GM19463 (cell line): ENCODE results near the gene RWDD3.

Experiments
- ATAC-seq: cut with Tn5 transposase; IDR thresholded peaks from one replicate; pipeline ENCODE4 v1.9.1; 2021; ENCODE audit warnings: mild to moderate bottlenecking, moderate library complexity; ENCODE audit not compliant: unreplicated experiment

The RWDD3 gene, protein sequence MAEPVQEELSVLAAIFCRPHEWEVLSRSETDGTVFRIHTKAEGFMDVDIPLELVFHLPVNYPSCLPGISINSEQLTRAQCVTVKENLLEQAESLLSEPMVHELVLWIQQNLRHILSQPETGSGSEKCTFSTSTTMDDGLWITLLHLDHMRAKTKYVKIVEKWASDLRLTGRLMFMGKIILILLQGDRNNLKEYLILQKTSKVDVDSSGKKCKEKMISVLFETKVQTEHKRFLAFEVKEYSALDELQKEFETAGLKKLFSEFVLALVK

DNA sequence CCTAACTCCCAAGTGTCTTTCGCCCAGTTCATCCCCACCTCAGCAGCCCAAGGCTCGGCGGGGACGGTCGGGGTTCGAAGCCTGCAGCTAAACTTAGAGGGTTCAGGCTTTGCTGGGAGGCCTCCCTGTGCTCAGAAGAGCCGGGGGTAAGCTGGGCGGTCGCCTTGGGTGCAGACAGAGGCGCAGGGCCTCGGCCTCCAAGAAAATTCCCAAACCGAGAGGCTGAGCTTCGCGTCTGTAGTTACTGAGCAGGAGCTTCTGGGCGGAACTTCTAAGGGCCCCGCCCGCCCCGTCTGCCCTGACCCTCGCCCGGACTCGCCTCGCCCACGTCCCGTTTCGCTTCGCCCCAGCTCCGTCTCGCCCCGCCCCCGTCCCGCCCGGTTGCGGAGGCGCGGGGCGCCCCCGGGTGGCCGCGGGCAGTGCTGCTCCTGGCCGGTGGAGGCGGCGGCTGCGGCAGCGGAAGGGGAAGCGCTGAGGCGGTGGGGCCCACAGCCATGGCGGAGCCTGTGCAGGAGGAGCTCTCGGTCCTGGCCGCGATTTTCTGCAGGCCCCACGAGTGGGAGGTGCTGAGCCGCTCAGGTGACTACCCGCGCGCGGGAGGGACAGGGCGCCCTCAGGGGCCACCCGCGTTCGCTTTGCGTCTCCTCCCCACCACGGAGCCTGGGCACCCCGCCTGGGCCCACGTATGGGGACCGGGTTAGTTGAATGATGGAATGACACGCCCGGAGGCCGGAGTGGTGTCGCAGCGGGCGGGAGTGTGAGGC lies at the start of gene RWDD3:
RWDD3 (plus strand) TSS at position 474 of the 764 bp plus-strand sequence; CDS start at position 495, 21 bp downstream.
- ATAC-seq, result peak; percentile 97

- ATAC-seq, result no peak
These were observed 47.9 kb upstream of the RWDD3 start for GRCh38 chr1:95186149-95186548.

DNA sequence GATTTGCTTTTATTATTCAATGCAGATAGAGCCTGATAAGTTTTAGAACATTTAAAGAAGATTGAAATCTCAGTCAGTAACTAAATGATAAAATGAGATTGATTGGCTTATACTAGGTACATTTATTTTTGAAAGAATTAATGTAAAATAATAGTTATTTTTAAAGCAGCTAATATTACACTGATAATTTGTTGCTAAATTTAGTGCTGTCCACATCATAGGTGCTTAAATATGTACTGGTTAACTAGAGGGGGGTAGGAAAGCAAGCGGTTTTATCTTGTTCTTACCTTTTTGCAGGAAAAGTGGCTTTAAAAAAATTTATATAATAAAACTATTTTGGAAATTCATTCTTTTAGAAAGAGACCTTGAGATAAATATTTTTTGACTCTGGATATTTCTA lies 40.4 kb upstream of the RWDD3 start:
- no peak for ATAC-seq

GRCh38 chr1:95195046-95195445 lies 39.0 kb upstream of the RWDD3 start:
- ATAC-seq, result no peak

DNA sequence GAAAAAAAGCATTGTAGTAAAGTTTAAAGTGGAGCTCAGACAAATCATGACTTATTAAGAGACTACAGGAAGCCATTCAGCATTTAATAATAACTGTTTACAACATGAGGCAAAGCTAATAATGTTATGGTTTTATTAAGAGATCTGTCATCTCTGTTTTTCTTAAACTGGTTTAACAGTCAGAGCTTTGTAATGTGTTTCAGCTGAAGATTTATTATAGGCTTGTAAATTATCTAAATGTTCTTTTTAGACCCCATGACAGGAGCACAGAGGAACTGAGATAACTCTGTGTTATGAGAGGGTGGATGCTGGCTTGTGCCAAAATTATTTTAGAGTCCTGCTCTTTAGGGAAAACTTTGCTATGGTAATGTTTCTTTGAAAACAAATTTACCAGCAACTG lies 38.0 kb upstream of the RWDD3 start:
- no peak for ATAC-seq

- ATAC-seq, result no peak
These were observed 36.3 kb upstream of the RWDD3 start for GRCh38 chr1:95197616-95198252.

- no peak for ATAC-seq
These were observed 32.1 kb upstream of the RWDD3 start for GRCh38 chr1:95201905-95202304.

DNA sequence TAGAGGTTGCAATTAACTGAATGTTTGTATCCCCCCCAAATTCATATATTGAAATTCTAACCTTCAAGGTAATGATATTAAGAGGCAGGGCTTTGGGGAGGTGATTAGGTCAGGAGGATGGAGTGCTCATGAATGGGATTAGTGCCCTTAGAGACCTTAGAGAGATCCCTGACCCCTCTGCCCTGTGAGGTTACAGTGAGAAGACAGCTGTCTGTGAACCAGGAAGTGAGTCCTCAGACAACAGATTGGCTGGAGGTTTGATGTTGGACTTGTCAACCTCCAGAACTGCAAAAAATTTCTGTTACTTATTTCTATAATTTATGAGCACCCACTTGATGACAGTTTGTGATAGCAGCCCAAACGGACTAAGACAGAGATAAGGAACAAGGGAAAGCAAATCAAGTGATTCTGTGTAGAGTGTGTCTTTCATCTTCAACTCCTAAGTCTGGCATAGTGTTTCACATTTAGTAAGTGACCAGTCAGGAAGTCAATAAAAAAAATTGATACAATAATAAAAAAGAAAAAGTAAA lies 30.0 kb upstream of the RWDD3 start:
- ATAC-seq, result no peak

DNA sequence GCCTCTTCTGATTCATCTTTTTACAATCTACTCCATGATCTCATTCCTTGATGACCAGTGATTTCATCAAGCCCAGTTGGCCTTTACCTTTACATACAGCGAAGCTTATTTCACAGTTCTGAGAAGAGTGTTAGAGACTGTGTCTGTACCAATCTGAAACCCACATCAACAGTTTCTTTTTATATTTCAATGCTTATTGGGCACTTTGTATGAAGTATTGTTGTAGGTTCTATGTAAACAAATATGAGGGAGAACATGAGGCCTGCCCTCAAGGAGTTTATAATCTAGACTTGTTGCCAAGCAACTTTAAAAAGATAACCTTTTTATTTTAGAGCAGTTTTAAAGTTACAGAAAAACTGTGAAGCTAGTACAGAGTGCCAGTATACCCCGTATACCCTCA lies 27.5 kb upstream of the RWDD3 start:
- no peak for ATAC-seq

DNA sequence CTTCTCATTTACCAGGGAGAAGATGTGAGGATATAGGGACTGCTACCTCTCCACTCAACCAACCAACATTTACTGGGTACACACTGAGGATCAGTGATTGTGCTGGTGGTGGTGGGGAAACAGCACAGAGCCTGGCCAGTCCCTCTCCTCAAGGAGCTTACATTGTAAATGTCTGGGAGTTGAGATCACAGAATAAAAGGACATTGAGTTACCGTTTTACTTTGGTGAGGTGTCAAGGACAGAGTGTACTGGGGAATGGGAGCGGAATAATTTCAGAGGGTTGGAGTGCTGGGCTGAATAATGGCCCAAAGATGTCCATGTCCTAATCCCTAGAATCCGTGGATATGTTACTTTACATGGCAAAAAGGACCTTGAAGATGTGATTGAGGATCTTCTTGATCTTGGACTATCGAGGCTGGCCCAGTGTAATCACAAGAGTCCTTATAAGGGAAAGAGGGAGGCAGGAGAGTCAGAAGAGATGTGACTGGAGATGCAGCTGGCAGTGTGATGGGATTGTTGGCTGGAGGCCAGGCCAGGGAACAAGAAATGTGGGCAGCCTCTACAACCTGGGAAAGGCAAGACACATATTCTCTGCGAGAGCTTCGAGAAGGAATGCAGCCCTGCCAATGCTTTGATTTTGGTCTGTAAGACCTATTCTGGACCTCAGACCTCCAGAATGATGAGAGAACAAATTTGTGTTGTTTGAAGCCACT lies 26.6 kb upstream of the RWDD3 start:
- ATAC-seq, result no peak

- no peak for ATAC-seq
These were observed 25.1 kb upstream of the RWDD3 start for GRCh38 chr1:95208876-95209275.

- no peak for ATAC-seq
These were observed 24.7 kb upstream of the RWDD3 start for GRCh38 chr1:95209291-95209690.

GRCh38 chr1:95216292-95216990 lies 17.6 kb upstream of the RWDD3 start:
- no peak for ATAC-seq

- no peak for ATAC-seq
These were observed 16.6 kb upstream of the RWDD3 start for GRCh38 chr1:95217371-95217770.

DNA sequence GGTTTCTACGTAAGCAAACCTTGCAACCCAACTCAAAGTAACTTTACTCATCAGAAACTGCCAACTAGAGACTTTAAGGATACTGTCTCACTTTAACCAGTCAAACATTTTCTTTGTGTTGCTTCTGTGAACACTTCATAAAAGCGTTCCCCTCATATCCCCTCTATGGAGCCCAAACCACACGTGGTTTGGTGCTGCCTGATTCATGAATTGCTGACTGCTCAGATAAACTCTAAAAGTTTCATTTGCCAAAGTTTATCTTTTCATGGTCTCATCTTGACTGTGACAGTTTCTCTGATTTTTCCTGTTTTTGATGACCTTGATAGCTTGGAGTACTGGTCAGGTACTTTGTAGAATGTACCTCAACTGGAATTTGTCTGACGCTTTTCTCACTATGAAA lies 14.6 kb upstream of the RWDD3 start:
- no peak for ATAC-seq

DNA sequence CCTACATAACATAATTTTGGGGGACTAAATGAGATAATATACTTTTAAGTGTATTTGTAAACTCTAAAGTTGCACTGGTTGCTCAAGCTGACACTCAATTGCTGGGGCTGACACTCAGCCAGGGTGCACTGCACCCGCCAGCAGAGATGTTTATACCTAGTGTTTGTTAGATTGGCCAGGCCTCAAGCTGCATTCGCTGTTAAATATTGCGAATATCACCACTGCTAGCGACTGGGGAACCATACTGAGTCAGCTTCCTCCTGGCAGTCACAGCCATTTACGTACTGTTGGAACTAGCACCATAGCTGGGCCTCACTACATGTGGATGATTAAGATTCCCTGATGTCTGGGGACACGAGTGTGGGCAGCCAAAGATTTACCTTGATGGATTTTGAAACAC lies 12.7 kb upstream of the RWDD3 start:
- ATAC-seq, result no peak

- ATAC-seq, result no peak
These were observed 11.4 kb upstream of the RWDD3 start for GRCh38 chr1:95222629-95223028.

DNA sequence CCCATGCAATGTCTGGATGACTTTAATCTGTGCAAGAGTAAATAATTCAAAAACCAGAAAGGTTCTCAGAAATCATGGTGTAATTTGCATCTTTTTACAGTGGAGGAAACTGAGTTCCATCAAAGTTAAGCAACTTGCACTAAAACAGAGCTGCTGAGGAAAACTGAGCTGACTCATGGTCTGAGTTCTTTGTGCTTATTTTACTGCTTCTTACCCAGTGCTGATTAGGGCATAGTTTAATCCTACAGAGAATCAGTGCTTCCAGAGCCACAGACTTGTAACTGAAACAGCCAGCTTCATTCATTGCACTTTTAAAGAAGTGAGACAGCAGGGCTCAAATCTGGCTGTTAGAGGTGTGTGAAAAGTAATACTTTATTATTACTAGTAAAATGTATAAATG lies 10.9 kb upstream of the RWDD3 start:
- no peak for ATAC-seq

GRCh38 chr1:95226781-95227660 lies 7.0 kb upstream of the RWDD3 start:
- no peak for ATAC-seq

GRCh38 chr1:95229037-95229436 lies 5.0 kb upstream of the RWDD3 start:
- no peak for ATAC-seq
